B cell (primary cell): ENCODE measurements around the gene ANKRD34A.

Source experiments
- CTCF ChIP-seq: fragments of 200-600 bp; IDR thresholded peaks from one replicate; pipeline ENCODE4 v1.8.0; 2022; ENCODE audit warnings: antibody characterized with exemption, mild to moderate bottlenecking
- EZH2 ChIP-seq: IDR thresholded peaks from 2 replicates; pipeline ENCODE4 v1.6.1; 2012; ENCODE audit warnings: borderline replicate concordance, low read depth, mild to moderate bottlenecking, moderate library complexity, low read length; ENCODE audit not compliant: insufficient read depth, poor library complexity, severe bottlenecking

DNA sequence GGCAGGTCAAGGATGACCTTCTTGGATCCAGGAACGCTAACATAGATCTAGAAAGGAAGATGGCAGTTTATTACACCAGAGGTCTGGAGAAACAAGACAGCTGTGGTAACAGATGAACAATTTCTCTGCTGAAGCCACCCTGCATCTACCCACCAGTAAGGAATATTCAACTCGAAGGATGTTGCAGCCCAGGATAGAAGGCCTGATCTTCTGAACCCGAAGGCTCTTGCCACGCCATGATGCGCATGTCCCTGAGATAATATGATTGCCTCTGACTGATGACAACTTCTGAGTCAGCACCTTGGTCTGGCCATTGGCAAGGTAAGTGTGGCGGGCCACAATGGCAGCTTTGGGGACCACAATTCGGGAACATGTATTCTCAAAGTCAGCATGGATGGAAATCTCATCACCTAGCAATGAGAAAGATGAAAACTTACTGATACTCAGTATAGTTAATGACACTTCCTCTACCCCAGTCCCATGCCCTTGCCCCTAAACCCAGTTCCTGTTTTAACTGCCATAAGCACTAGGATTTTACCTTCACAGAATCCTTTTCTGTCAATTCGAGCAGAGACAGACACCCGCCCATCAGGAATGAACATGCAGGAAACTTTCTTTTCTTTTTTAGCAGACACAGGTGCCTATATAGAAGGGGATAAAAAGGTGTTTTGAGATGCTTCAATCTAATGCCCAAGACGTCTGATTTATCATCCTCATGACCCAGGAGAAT, 30.2 kb upstream of the ANKRD34A start:
- no peak for TF ChIP-seq CTCF
- TF ChIP-seq EZH2, result no peak
